ENCODE results near the gene FGF1. TPM values are rescaled to one million over a fixed set of nuclear protein-coding genes. Genes with fewer than 3 reads are reported as not detected.

FGF1 gene
- total and polyA plus RNA-seq, 2 of the 4 experiments (the other 2 are of a cell fraction): 7.6 to 7.7 TPM

GRCh38 chr5:142668336-142668735 lies 17.6 kb downstream of the FGF1 start:
- Histone ChIP-seq H3K4me3 (ENCODE audit: insufficient read depth, low read depth, low read length) (no peak overlapping the region), H3K27me3 (ENCODE audit: control insufficient read depth, insufficient read depth, low read length) (peaks cover 1% of the 10 kb centered on the region; the same call in 1 of the 2 replicates), H3K27ac (ENCODE audit: insufficient read depth, low read length) (no peak overlapping the region), H4K5ac (ENCODE audit: low read depth, low read length) (no peak overlapping the region), H3K14ac (replicated peaks; ENCODE audit: low read depth, low read length) (no peak overlapping the region), H3K9me3 (ENCODE audit: control insufficient read depth, insufficient read depth, low read length) (no peaks in the 10 kb centered on the region), H3K18ac (ENCODE audit: low read depth, low read length) (no peak overlapping the region), H3K4me2 (ENCODE audit: low read depth, low read length) (no peak overlapping the region), H4K8ac (ENCODE audit: low read depth in 2 of 2, low read length in 2 of 2) (no peak overlapping the region), H3K4ac (ENCODE audit: low read depth, low read length) (no peak overlapping the region), H3K9me1 (ENCODE audit: insufficient read depth, low read length) (peaks cover 7% of the 10 kb centered on the region; the same call in 1 of the 2 replicates), H2BK20ac (ENCODE audit: low read depth, low read length) (no peak overlapping the region), H3K4me1 (ENCODE audit: control insufficient read depth, insufficient read depth, low read length) (peaks cover 14% of the 10 kb centered on the region), H2BK15ac (ENCODE audit: low read depth, low read length) (no peak overlapping the region), H2AFZ (replicated peaks; ENCODE audit: low read length, poor library complexity) (no peak overlapping the region), H2BK5ac (ENCODE audit: low read depth, low read length, poor library complexity, severe bottlenecking) (no peak overlapping the region), H4K20me1 (ENCODE audit: insufficient read depth, low read length) (no peaks in the 10 kb centered on the region), H3K79me1 (ENCODE audit: low read depth in 1 of 2, low read length in 2 of 2) (no peaks in the 10 kb centered on the region), H2AK5ac (ENCODE audit: low read depth, low read length) (no peak overlapping the region), H3K56ac (ENCODE audit: extremely low read depth, insufficient read depth, low read length) (no peak overlapping the region), H3K23ac (ENCODE audit: low read depth, low read length) (no peak overlapping the region), H2AK9ac (replicated peaks; ENCODE audit: low read depth, low read length, poor library complexity) (no peak overlapping the region), H2BK120ac (ENCODE audit: low read depth, low read length) (no peak overlapping the region), H3K36me3 (ENCODE audit: control insufficient read depth, insufficient read depth, low read length) (no peaks in the 10 kb centered on the region), H3K9ac (ENCODE audit: low read depth, low read length) (no peak overlapping the region), H4K91ac (ENCODE audit: insufficient read depth, low read depth, low read length) (no peak overlapping the region)
- BruUV-seq (replicated peaks): no TSS peak
- no peak for ATAC-seq (ENCODE audit: low read depth)
- intact Hi-C loops (cut with micrococcal nuclease): no loop called here
- WGBS, 2 experiments (ENCODE audit: extremely low coverage in 2 of 2, insufficient read length in 1 of 2): no CpG with 5 or more reads among the region's 6 CpGs
- in situ Hi-C loops (cut with MboI; ENCODE audit: low sequenced_read_pairs): no loop called here
- CTCF ChIA-PET: interaction anchor here (1.0 to 1.4 kb wide), 2 partner anchors 13 to 24 kb away, joined by 3 to 6 read pairs; no protein-coding TSS in a partner anchor
- TF ChIP-seq CEBPB (IDR thresholded peaks at IDR 0.05; ENCODE audit: low read depth, low read length) (no peak), RAD21 (IDR thresholded peaks at IDR 0.05; ENCODE audit: low read length) (no peak), RFX5 (IDR thresholded peaks at IDR 0.05; ENCODE audit: low read depth, low read length) (no peak), NFE2L2 (IDR thresholded peaks at IDR 0.05; ENCODE audit: low read depth, low read length) (no peak), FOS (IDR thresholded peaks at IDR 0.05; ENCODE audit: low read depth, low read length) (no peak), POLR2A (IDR thresholded peaks at IDR 0.05; ENCODE audit: low read depth, low read length) (no peak), SMC3 (IDR thresholded peaks at IDR 0.05; ENCODE audit: low read depth, low read length) (no peak), MAFK (IDR thresholded peaks at IDR 0.05; ENCODE audit: low read depth, low read length) (no peak), MAZ (IDR thresholded peaks at IDR 0.05; ENCODE audit: borderline replicate concordance, low read depth, low read length) (no peak), CHD1 (IDR thresholded peaks at IDR 0.05; ENCODE audit: low read depth, low read length) (no peak), ELK1 (IDR thresholded peaks at IDR 0.05; ENCODE audit: borderline replicate concordance, low read depth, low read length) (no peak), RCOR1 (IDR thresholded peaks at IDR 0.05; ENCODE audit: insufficient replicate concordance, low read length) (no peak), MXI1 (IDR thresholded peaks at IDR 0.05; ENCODE audit: borderline replicate concordance, low read depth, low read length) (no peak)
- TF ChIP-seq, protein P1, sequence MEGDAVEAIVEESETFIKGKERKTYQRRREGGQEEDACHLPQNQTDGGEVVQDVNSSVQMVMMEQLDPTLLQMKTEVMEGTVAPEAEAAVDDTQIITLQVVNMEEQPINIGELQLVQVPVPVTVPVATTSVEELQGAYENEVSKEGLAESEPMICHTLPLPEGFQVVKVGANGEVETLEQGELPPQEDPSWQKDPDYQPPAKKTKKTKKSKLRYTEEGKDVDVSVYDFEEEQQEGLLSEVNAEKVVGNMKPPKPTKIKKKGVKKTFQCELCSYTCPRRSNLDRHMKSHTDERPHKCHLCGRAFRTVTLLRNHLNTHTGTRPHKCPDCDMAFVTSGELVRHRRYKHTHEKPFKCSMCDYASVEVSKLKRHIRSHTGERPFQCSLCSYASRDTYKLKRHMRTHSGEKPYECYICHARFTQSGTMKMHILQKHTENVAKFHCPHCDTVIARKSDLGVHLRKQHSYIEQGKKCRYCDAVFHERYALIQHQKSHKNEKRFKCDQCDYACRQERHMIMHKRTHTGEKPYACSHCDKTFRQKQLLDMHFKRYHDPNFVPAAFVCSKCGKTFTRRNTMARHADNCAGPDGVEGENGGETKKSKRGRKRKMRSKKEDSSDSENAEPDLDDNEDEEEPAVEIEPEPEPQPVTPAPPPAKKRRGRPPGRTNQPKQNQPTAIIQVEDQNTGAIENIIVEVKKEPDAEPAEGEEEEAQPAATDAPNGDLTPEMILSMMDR (conservative IDR thresholded peaks at IDR 0.05; ENCODE audit: low read depth, low read length): no peak
- DNase-seq: no peak
- POLR2A ChIA-PET (ENCODE audit: unreplicated experiment): no interaction called here
- dilution Hi-C loops (cut with HindIII; ENCODE audit: low sequenced_read_pairs, unreplicated experiment): no loop called here
